ENCODE data around the gene CYB561D1.

Gene CYB561D1

GRCh38 chr1:109531826-109532364 is 38.0 kb downstream of the CYB561D1 start:
- peak overlapping the region; percentile 48 for H3K9ac ChIP-seq (ENCODE audit: low read depth, low read length, poor library complexity, severe bottlenecking)
- no peaks in the 10 kb centered on the region for H4K20me1 ChIP-seq (ENCODE audit: insufficient read depth, low read length, poor library complexity, severe bottlenecking)
- peak overlapping the region; percentile 89 for H3K4me2 ChIP-seq (ENCODE audit: low read depth, low read length, poor library complexity, severe bottlenecking)
- H3K4me1 ChIP-seq (ENCODE audit: insufficient read depth, low read length, poor library complexity, severe bottlenecking), result peaks cover 9% of the 10 kb centered on the region
- H3K27me3 ChIP-seq (ENCODE audit: insufficient read depth, low read length, poor library complexity, severe bottlenecking), result no peaks in the 10 kb centered on the region
- no peak overlapping the region for H3K4me3 ChIP-seq (ENCODE audit: low read length, poor library complexity, severe bottlenecking)
- no peaks in the 10 kb centered on the region for H3K36me3 ChIP-seq (ENCODE audit: insufficient read depth, low read length)
- H3F3A ChIP-seq (ENCODE audit: low read depth), result no peaks in the 10 kb centered on the region
- no peaks in the 10 kb centered on the region for H3K9me3 ChIP-seq (ENCODE audit: insufficient read depth, low read depth, low read length)
- H2AFZ ChIP-seq (ENCODE audit: low read length), result peak overlapping the region; percentile 39; the same call in 1 of the 2 replicates
- no peaks in the 10 kb centered on the region for H3K79me2 ChIP-seq (ENCODE audit: insufficient read depth, low read length)
- H3K9me2 ChIP-seq (replicated peaks; ENCODE audit: low read depth, low read length), result no peaks in the 10 kb centered on the region
- TF ChIP-seq EZH2phosphoT487 (IDR thresholded peaks at IDR 0.05; ENCODE audit: borderline replicate concordance) (no peak), CTCF (conservative IDR thresholded peaks at IDR 0.05; ENCODE audit: low read length) (no peak)

GRCh38 chr1:109532365-109533136 is 38.7 kb downstream of the CYB561D1 start:
- no peaks in the 10 kb centered on the region for H3K9me2 ChIP-seq (replicated peaks; ENCODE audit: low read depth, low read length)
- H2AFZ ChIP-seq (ENCODE audit: low read length), result peak overlapping the region; percentile 84
- H3K9me3 ChIP-seq (ENCODE audit: insufficient read depth, low read depth, low read length), result no peaks in the 10 kb centered on the region
- peak overlapping the region; percentile 48 for H3K9ac ChIP-seq (ENCODE audit: low read depth, low read length, poor library complexity, severe bottlenecking)
- peak overlapping the region; percentile 63 for H3K4me3 ChIP-seq (ENCODE audit: low read length, poor library complexity, severe bottlenecking)
- H4K20me1 ChIP-seq (ENCODE audit: insufficient read depth, low read length, poor library complexity, severe bottlenecking), result no peaks in the 10 kb centered on the region
- peak overlapping the region; percentile 89 for H3K4me2 ChIP-seq (ENCODE audit: low read depth, low read length, poor library complexity, severe bottlenecking)
- no peaks in the 10 kb centered on the region for H3K36me3 ChIP-seq (ENCODE audit: insufficient read depth, low read length)
- H3K27me3 ChIP-seq (ENCODE audit: insufficient read depth, low read length, poor library complexity, severe bottlenecking), result no peaks in the 10 kb centered on the region
- TF ChIP-seq EZH2phosphoT487 (IDR thresholded peaks at IDR 0.05; ENCODE audit: borderline replicate concordance) (no peak), CTCF (conservative IDR thresholded peaks at IDR 0.05; ENCODE audit: low read length) (peak; percentile 74)
- no peaks in the 10 kb centered on the region for H3K79me2 ChIP-seq (ENCODE audit: insufficient read depth, low read length)
- H3K4me1 ChIP-seq (ENCODE audit: insufficient read depth, low read length, poor library complexity, severe bottlenecking), result peaks cover 9% of the 10 kb centered on the region
- H3F3A ChIP-seq (ENCODE audit: low read depth), result no peaks in the 10 kb centered on the region

- TF ChIP-seq CTCF (conservative IDR thresholded peaks at IDR 0.05; ENCODE audit: low read length), result no peak
- TF ChIP-seq EZH2phosphoT487 (IDR thresholded peaks at IDR 0.05; ENCODE audit: borderline replicate concordance), result no peak
- H3K4me3 ChIP-seq (ENCODE audit: low read length, poor library complexity, severe bottlenecking), result no peak overlapping the region
Observed at GRCh38 chr1:109534307-109534858, 40.5 kb downstream of the CYB561D1 start.

More at GRCh38 chr1:109534307-109534858, 40.5 kb downstream of the CYB561D1 start:
- H3K36me3 ChIP-seq (ENCODE audit: insufficient read depth, low read length), result no peaks in the 10 kb centered on the region
- H3K9me2 ChIP-seq (replicated peaks; ENCODE audit: low read depth, low read length), result no peaks in the 10 kb centered on the region
- no peaks in the 10 kb centered on the region for H4K20me1 ChIP-seq (ENCODE audit: insufficient read depth, low read length, poor library complexity, severe bottlenecking)
- H3F3A ChIP-seq (ENCODE audit: low read depth), result no peaks in the 10 kb centered on the region
- H3K4me2 ChIP-seq (ENCODE audit: low read depth, low read length, poor library complexity, severe bottlenecking), result no peak overlapping the region
- H3K9me3 ChIP-seq (ENCODE audit: insufficient read depth, low read depth, low read length), result no peaks in the 10 kb centered on the region
- H3K27me3 ChIP-seq (ENCODE audit: insufficient read depth, low read length, poor library complexity, severe bottlenecking), result no peaks in the 10 kb centered on the region
- peaks cover 9% of the 10 kb centered on the region for H3K4me1 ChIP-seq (ENCODE audit: insufficient read depth, low read length, poor library complexity, severe bottlenecking)
- H3K79me2 ChIP-seq (ENCODE audit: insufficient read depth, low read length), result no peaks in the 10 kb centered on the region
- no peak overlapping the region for H3K9ac ChIP-seq (ENCODE audit: low read depth, low read length, poor library complexity, severe bottlenecking)
- no peak overlapping the region for H2AFZ ChIP-seq (ENCODE audit: low read length)

Measured in Loucy (cell line).